ENCODE data around the gene LHPP.

Gene LHPP

GRCh38 chr10:124446830-124447750, 14.5 kb upstream of the LHPP start:
- in situ Hi-C loops (cut with MboI; ENCODE audit: low sequenced_read_pairs): no loop called here

GRCh38 chr10:124447751-124448466, 13.7 kb upstream of the LHPP start:
- in situ Hi-C loops (cut with MboI; ENCODE audit: low sequenced_read_pairs): no loop called here

- in situ Hi-C loops (cut with MboI; ENCODE audit: low sequenced_read_pairs): no loop called here
These were observed 12.9 kb upstream of the LHPP start for GRCh38 chr10:124448696-124449169.

GRCh38 chr10:124449170-124450011, 12.2 kb upstream of the LHPP start:
- in situ Hi-C loops (cut with MboI; ENCODE audit: low sequenced_read_pairs): no loop called here

- in situ Hi-C loops (cut with MboI; ENCODE audit: low sequenced_read_pairs): no loop called here
These were observed 11.4 kb upstream of the LHPP start, which contains the start of gene NKX1-2 for GRCh38 chr10:124450012-124450782. TSS of gene NKX1-2 (minus strand) at chr10:124450035. CDS start at chr10:124449943, 92 bp downstream.

- in situ Hi-C loops (cut with MboI; ENCODE audit: low sequenced_read_pairs): no loop called here
These were observed 10.9 kb upstream of the LHPP start for GRCh38 chr10:124450783-124451057.

- in situ Hi-C loops (cut with MboI; ENCODE audit: low sequenced_read_pairs): no loop called here
These were observed 10.3 kb upstream of the LHPP start for GRCh38 chr10:124451276-124451675.

- in situ Hi-C loops (cut with MboI; ENCODE audit: low sequenced_read_pairs): no loop called here
These were observed 7.5 kb upstream of the LHPP start for GRCh38 chr10:124453960-124454610.

- in situ Hi-C loops (cut with MboI; ENCODE audit: low sequenced_read_pairs): no loop called here
These were observed 6.2 kb upstream of the LHPP start for GRCh38 chr10:124455441-124455840.

GRCh38 chr10:124458473-124458872, 3.1 kb upstream of the LHPP start:
- in situ Hi-C loops (cut with MboI; ENCODE audit: low sequenced_read_pairs): no loop called here

- in situ Hi-C loops (cut with MboI; ENCODE audit: low sequenced_read_pairs): no loop called here
These were observed 2.7 kb upstream of the LHPP start for GRCh38 chr10:124458889-124459288.

GRCh38 chr10:124459395-124459794, 2.2 kb upstream of the LHPP start:
- in situ Hi-C loops (cut with MboI; ENCODE audit: low sequenced_read_pairs): no loop called here

- in situ Hi-C loops (cut with MboI; ENCODE audit: low sequenced_read_pairs): no loop called here
These were observed 1.5 kb upstream of the LHPP start for GRCh38 chr10:124460144-124460543.

- in situ Hi-C loops (cut with MboI; ENCODE audit: low sequenced_read_pairs): no loop called here
These were observed 699 bp downstream of the LHPP start for GRCh38 chr10:124462348-124462695.

GRCh38 chr10:124464028-124464965, 2.7 kb downstream of the LHPP start:
- in situ Hi-C loops (cut with MboI; ENCODE audit: low sequenced_read_pairs): no loop called here

GRCh38 chr10:124465003-124465776, 3.6 kb downstream of the LHPP start:
- in situ Hi-C loops (cut with MboI; ENCODE audit: low sequenced_read_pairs): no loop called here

- in situ Hi-C loops (cut with MboI; ENCODE audit: low sequenced_read_pairs): no loop called here
These were observed 4.3 kb downstream of the LHPP start for GRCh38 chr10:124465777-124466488.

GRCh38 chr10:124467165-124467564, 5.5 kb downstream of the LHPP start:
- in situ Hi-C loops (cut with MboI; ENCODE audit: low sequenced_read_pairs): no loop called here

All from HL-60/S4 treated with retinoic acid at 250 ng/mL for 4 days and 3 days (cell line).